Parathyroid adenoma (tissue), 2 donors: Measurements from ENCODE around the gene NUP62CL.

Experiments
- H2AFZ ChIP-seq: fragments of 300-600 bp; sonication (generic); one replicate; pipeline ENCODE4 v1.7.0; 2017; ENCODE audit warnings: antibody characterized with exemption, mild to moderate bottlenecking
- H3K27ac ChIP-seq: fragments of 300-600 bp; sonication (generic); one replicate; pipeline ENCODE4 v1.7.0; 2017
- H3K27me3 ChIP-seq: fragments of 300-600 bp; sonication (generic); one replicate; pipeline ENCODE4 v1.7.0; 2017; ENCODE audit warnings: low read length; ENCODE audit not compliant: control insufficient read depth, insufficient read depth
- H3K36me3 ChIP-seq: fragments of 300-600 bp; sonication (generic); one replicate; pipeline ENCODE4 v1.7.0; 2017; ENCODE audit warnings: low read length; ENCODE audit not compliant: control insufficient read depth, insufficient read depth
- H3K4me1 ChIP-seq: fragments of 300-600 bp; sonication (generic); one replicate; pipeline ENCODE4 v1.7.0; 2017; ENCODE audit warnings: control low read depth
- H3K4me2 ChIP-seq: fragments of 300-600 bp; sonication (generic); one replicate; pipeline ENCODE4 v1.7.0; 2017; ENCODE audit warnings: low read length
- H3K4me3 ChIP-seq: fragments of 300-600 bp; sonication (generic); one replicate; pipeline ENCODE4 v1.7.0; 2017; ENCODE audit warnings: low read depth, low read length
- H3K79me2 ChIP-seq: fragments of 300-600 bp; sonication (generic); one replicate; pipeline ENCODE4 v1.7.0; 2017; ENCODE audit warnings: control low read depth
- H3K9ac ChIP-seq: fragments of 300-600 bp; sonication (generic); one replicate; pipeline ENCODE4 v1.7.0; 2017; ENCODE audit warnings: mild to moderate bottlenecking
- H3K9me3 ChIP-seq: fragments of 300-600 bp; sonication (generic); one replicate; pipeline ENCODE4 v1.7.0; 2017; ENCODE audit warnings: low read length; ENCODE audit not compliant: control insufficient read depth
- CTCF ChIP-seq: fragments of 300-600 bp; sonication (generic); IDR thresholded peaks from one replicate; pipeline ENCODE4 v1.7.0; 2017; ENCODE audit warnings: antibody characterized with exemption, mild to moderate bottlenecking
- donor health status: primary hyperparathyroidism.

NUP62CL gene

GRCh38 chrX:107119283-107119682 is 87.0 kb downstream of the NUP62CL start:
- Histone ChIP-seq H3K9me3 (no peaks in the 10 kb centered on the region), H3K4me1 (peaks cover 5% of the 10 kb centered on the region), H3K4me2 (peak overlapping the region; percentile 13), H3K27me3 (no peaks in the 10 kb centered on the region), H3K36me3 (no peaks in the 10 kb centered on the region), H3K79me2 (no peaks in the 10 kb centered on the region), H3K27ac (peak overlapping the region; percentile 60), H3K9ac (no peak overlapping the region), H2AFZ (peak overlapping the region; percentile 92), H3K4me3 (peak overlapping the region; percentile 70)
- no peak for TF ChIP-seq CTCF

- H3K27ac ChIP-seq = peak within 1 kb of the TSS; percentile 60
- peak within 1 kb of the TSS; percentile 70 for H3K4me3 ChIP-seq
Measured at GRCh38 chrX:107118322-107119147, 87.7 kb downstream of the NUP62CL start, which contains the start of gene RBM41. Gene RBM41, minus strand, starts transcription at chrX:107118822. Its CDS starts 49 bp downstream, at chrX:107118773.

GRCh38 chrX:107117993-107118321 is 88.3 kb downstream of the NUP62CL start:
- no peak for TF ChIP-seq CTCF
- H3K4me1 ChIP-seq = peaks cover 5% of the 10 kb centered on the region
- peak overlapping the region; percentile 92 for H2AFZ ChIP-seq
- H3K9me3 ChIP-seq = no peaks in the 10 kb centered on the region
- no peaks in the 10 kb centered on the region for H3K79me2 ChIP-seq
- no peaks in the 10 kb centered on the region for H3K36me3 ChIP-seq
- no peaks in the 10 kb centered on the region for H3K27me3 ChIP-seq
- peak overlapping the region; percentile 70 for H3K4me3 ChIP-seq
- no peak overlapping the region for H3K9ac ChIP-seq
- H3K27ac ChIP-seq = peak overlapping the region; percentile 60
- peak overlapping the region; percentile 63 for H3K4me2 ChIP-seq

More at GRCh38 chrX:107118322-107119147, 87.7 kb downstream of the NUP62CL start, which contains the start of gene RBM41:
- H3K9ac ChIP-seq = peak within 1 kb of the TSS; percentile 61
- H2AFZ ChIP-seq = peak within 1 kb of the TSS; percentile 92
- no peaks in the 10 kb centered on the region for H3K27me3 ChIP-seq
- no peaks in the 10 kb centered on the region for H3K9me3 ChIP-seq
- peak within 1 kb of the TSS; percentile 63 for H3K4me2 ChIP-seq
- no peak for TF ChIP-seq CTCF
- no peaks in the 10 kb centered on the region for H3K36me3 ChIP-seq
- peaks cover 5% of the 10 kb centered on the region for H3K4me1 ChIP-seq
- H3K79me2 ChIP-seq = no peaks in the 10 kb centered on the region

GRCh38 chrX:107107459-107107858 is 98.8 kb downstream of the NUP62CL start:
- no peak overlapping the region for H3K27ac ChIP-seq
- no peak overlapping the region for H2AFZ ChIP-seq
- peaks cover 3% of the 10 kb centered on the region for H3K4me1 ChIP-seq
- no peak overlapping the region for H3K9ac ChIP-seq
- TF ChIP-seq CTCF = no peak
- no peaks in the 10 kb centered on the region for H3K79me2 ChIP-seq
- no peaks in the 10 kb centered on the region for H3K27me3 ChIP-seq
- H3K4me3 ChIP-seq = no peak overlapping the region
- no peaks in the 10 kb centered on the region for H3K36me3 ChIP-seq
- no peaks in the 10 kb centered on the region for H3K9me3 ChIP-seq
- H3K4me2 ChIP-seq = no peak overlapping the region

GRCh38 chrX:107102980-107103379 is 103.3 kb downstream of the NUP62CL start:
- peak; percentile 23 for TF ChIP-seq CTCF
- Histone ChIP-seq H3K4me3 (no peak overlapping the region), H3K9ac (no peak overlapping the region), H3K9me3 (no peaks in the 10 kb centered on the region), H3K4me1 (peaks cover 3% of the 10 kb centered on the region), H2AFZ (no peak overlapping the region), H3K4me2 (no peak overlapping the region), H3K79me2 (no peaks in the 10 kb centered on the region), H3K27ac (no peak overlapping the region), H3K27me3 (no peaks in the 10 kb centered on the region), H3K36me3 (no peaks in the 10 kb centered on the region)
